GM12878 (cell line): Measurements from ENCODE around the gene EXOC4.

Source experiments
- BMI1 ChIP-seq: fragments of 450-650 bp; IDR thresholded peaks from 2 replicates; pipeline ENCODE4 v1.6.1; 2016; ENCODE audit warnings: mild to moderate bottlenecking, moderate library complexity, borderline replicate concordance
- CREB1 ChIP-seq: IDR thresholded peaks from 2 replicates; pipeline ENCODE4 v1.6.1; 2012; ENCODE audit warnings: low read depth, mild to moderate bottlenecking, inconsistent platforms
- HDAC6 ChIP-seq: fragments of 200-600 bp; sonication (generic); IDR thresholded peaks from one replicate; pipeline ENCODE4 v1.8.0; 2017; ENCODE audit warnings: antibody characterized with exemption; ENCODE audit not compliant: unreplicated experiment
- IKZF2 ChIP-seq, 2 experiments: fragments of 450-650 bp; IDR thresholded peaks; 2 replicates each; pipeline ENCODE4 v1.6.1; 2017; ENCODE audit warnings: mild to moderate bottlenecking in 2 of 2, moderate library complexity in 2 of 2
- NBN ChIP-seq: fragments of 450-650 bp; IDR thresholded peaks from 2 replicates; pipeline ENCODE4 v1.6.1; 2016
- RCOR1 ChIP-seq: conservative IDR thresholded peaks from 2 replicates; pipeline ENCODE4 v1.6.1; 2012; ENCODE audit warnings: low read depth, low read length, improper control_type of control experiment
- SIN3A ChIP-seq: IDR thresholded peaks from 2 replicates; pipeline ENCODE4 v1.6.1; 2012; ENCODE audit warnings: low read depth, low read length, improper control_type of control experiment
- SPI1 ChIP-seq: IDR thresholded peaks from 2 replicates; pipeline ENCODE4 v1.6.1; 2011; ENCODE audit warnings: low read depth, mild to moderate bottlenecking, low read length, moderate library complexity, borderline replicate concordance; ENCODE audit not compliant: insufficient read depth
- ZNF384 ChIP-seq: IDR thresholded peaks from 2 replicates; pipeline ENCODE4 v1.6.1; 2012; ENCODE audit warnings: low read depth, mild to moderate bottlenecking, low read length, improper control_type of control experiment, borderline replicate concordance
- ZZZ3 ChIP-seq: IDR thresholded peaks from 2 replicates; pipeline ENCODE4 v1.6.1; 2011; ENCODE audit warnings: low read depth; ENCODE audit not compliant: control insufficient read depth, insufficient read length
- TF ChIP-seq, protein P1 (sequence below): IDR thresholded peaks from 2 replicates; pipeline ENCODE4 v1.6.1; 2011; ENCODE audit warnings: borderline replicate concordance, low read depth, mild to moderate bottlenecking, moderate library complexity, low read length; ENCODE audit not compliant: insufficient read depth, poor library complexity, severe bottlenecking
- TF ChIP-seq, protein P2 (sequence below), 3 experiments: IDR thresholded peaks in 2 of 3; conservative IDR thresholded peaks in 1 of 3; 2 replicates each; pipeline ENCODE4 v1.5.1; 2011; ENCODE audit warnings: low read depth in 3 of 3, low read length in 3 of 3, mild to moderate bottlenecking in 3 of 3, control low read depth in 2 of 3, moderate library complexity in 2 of 3, inconsistent platforms in 1 of 3, mixed read lengths in 1 of 3; ENCODE audit not compliant: control insufficient read depth in 2 of 3, insufficient read depth in 1 of 3; ENCODE audit errors: extremely low read depth in 1 of 3
- TF ChIP-seq, protein P3 (sequence below): IDR thresholded peaks from 2 replicates; pipeline ENCODE4 v1.6.1; 2012; ENCODE audit warnings: mild to moderate bottlenecking, low read depth, low read length

DNA sequence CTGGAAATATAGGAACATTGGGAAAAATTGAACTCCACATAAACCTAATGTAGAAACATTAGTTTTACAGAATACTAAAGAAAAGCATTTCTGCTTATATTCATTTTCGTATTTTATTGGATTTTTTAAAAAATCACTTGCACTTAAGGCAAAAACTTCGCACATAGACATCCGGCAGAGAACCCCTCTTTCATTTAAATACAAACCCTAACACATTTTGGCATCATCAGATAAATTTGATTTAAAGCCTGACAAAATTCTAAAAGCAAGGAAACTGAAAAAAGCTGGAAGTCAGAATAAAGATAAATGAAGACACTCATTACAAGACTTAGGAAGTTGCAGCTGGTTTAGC is 396 bp upstream of the EXOC4 start:
- TF ChIP-seq HDAC6 (no peak), IKZF2 (IDR thresholded peaks at IDR 0.05) (0 out of 4 replicates have a peak, but pooled peaks of 1 of the 2 experiments have one; percentile 23), RCOR1 (no peak), CREB1 (no peak), BMI1 (no peak), NBN (no peak), ZNF384 (no peak), ZZZ3 (no peak), SPI1 (no peak), SIN3A (no peak)
- TF ChIP-seq, protein P1, sequence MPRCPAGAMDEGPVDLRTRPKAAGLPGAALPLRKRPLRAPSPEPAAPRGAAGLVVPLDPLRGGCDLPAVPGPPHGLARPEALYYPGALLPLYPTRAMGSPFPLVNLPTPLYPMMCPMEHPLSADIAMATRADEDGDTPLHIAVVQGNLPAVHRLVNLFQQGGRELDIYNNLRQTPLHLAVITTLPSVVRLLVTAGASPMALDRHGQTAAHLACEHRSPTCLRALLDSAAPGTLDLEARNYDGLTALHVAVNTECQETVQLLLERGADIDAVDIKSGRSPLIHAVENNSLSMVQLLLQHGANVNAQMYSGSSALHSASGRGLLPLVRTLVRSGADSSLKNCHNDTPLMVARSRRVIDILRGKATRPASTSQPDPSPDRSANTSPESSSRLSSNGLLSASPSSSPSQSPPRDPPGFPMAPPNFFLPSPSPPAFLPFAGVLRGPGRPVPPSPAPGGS = no peak
- TF ChIP-seq, protein P2, sequence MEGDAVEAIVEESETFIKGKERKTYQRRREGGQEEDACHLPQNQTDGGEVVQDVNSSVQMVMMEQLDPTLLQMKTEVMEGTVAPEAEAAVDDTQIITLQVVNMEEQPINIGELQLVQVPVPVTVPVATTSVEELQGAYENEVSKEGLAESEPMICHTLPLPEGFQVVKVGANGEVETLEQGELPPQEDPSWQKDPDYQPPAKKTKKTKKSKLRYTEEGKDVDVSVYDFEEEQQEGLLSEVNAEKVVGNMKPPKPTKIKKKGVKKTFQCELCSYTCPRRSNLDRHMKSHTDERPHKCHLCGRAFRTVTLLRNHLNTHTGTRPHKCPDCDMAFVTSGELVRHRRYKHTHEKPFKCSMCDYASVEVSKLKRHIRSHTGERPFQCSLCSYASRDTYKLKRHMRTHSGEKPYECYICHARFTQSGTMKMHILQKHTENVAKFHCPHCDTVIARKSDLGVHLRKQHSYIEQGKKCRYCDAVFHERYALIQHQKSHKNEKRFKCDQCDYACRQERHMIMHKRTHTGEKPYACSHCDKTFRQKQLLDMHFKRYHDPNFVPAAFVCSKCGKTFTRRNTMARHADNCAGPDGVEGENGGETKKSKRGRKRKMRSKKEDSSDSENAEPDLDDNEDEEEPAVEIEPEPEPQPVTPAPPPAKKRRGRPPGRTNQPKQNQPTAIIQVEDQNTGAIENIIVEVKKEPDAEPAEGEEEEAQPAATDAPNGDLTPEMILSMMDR (IDR thresholded peaks at IDR 0.05 in 2 of 3, conservative IDR thresholded peaks at IDR 0.05 in 1 of 3; ENCODE audit: control insufficient read depth in 2 of 3, extremely low read depth in 1 of 3, insufficient read depth in 1 of 3, low read depth in 3 of 3, low read length in 3 of 3) = no peak
- TF ChIP-seq, protein P3, sequence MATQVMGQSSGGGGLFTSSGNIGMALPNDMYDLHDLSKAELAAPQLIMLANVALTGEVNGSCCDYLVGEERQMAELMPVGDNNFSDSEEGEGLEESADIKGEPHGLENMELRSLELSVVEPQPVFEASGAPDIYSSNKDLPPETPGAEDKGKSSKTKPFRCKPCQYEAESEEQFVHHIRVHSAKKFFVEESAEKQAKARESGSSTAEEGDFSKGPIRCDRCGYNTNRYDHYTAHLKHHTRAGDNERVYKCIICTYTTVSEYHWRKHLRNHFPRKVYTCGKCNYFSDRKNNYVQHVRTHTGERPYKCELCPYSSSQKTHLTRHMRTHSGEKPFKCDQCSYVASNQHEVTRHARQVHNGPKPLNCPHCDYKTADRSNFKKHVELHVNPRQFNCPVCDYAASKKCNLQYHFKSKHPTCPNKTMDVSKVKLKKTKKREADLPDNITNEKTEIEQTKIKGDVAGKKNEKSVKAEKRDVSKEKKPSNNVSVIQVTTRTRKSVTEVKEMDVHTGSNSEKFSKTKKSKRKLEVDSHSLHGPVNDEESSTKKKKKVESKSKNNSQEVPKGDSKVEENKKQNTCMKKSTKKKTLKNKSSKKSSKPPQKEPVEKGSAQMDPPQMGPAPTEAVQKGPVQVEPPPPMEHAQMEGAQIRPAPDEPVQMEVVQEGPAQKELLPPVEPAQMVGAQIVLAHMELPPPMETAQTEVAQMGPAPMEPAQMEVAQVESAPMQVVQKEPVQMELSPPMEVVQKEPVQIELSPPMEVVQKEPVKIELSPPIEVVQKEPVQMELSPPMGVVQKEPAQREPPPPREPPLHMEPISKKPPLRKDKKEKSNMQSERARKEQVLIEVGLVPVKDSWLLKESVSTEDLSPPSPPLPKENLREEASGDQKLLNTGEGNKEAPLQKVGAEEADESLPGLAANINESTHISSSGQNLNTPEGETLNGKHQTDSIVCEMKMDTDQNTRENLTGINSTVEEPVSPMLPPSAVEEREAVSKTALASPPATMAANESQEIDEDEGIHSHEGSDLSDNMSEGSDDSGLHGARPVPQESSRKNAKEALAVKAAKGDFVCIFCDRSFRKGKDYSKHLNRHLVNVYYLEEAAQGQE = no peak
